Measurements from ENCODE around the gene RALGDS.
A peak's percentile ranks its signal among the peaks of the same experiment; 100 is the strongest.

Gene RALGDS

DNA sequence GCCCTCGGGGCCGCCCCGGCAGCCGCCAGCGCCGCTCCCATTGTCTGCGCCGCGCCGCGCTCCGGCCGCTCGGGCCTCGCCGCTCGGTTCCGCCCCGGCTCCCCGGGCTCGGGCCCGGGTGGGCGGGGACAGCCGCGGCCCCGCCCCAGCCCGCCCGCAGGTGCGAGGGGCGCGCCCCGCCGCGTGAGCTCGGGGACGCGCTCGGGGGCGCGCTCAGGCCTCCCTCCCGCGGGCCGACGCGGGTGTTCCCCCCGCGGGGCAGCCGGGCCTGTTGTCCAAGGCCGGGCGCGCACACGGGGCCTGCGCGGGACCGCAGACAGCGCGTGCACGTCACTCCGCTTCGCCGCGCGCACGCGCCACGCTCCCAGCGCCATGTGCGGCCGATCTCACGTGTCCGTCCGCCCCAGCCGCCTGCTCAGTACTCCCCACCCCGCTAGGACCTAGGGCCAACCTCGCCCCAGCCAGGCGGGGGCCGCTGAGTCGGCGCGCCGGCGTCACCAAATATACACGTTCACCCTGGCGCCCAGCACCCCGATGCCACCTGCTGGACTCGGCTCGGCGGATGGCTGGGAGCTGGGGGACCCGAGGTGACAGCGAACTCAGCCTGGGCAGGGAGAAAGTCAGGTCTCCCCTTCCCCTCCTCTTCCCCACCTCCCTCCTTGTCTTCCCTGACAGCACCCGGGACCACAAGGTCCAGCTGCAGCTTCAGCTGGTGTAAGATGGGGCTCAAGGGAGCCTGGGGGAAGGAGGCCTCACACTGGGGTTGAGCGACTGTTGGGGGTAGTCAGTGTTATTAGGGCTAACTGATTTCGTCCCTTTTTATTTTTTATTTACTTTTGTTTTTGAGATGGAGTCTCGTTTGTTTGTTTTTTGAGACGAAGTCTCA lies 28.3 kb upstream of the RALGDS start:
- peak; percentile 90 for DNase-seq

DNA sequence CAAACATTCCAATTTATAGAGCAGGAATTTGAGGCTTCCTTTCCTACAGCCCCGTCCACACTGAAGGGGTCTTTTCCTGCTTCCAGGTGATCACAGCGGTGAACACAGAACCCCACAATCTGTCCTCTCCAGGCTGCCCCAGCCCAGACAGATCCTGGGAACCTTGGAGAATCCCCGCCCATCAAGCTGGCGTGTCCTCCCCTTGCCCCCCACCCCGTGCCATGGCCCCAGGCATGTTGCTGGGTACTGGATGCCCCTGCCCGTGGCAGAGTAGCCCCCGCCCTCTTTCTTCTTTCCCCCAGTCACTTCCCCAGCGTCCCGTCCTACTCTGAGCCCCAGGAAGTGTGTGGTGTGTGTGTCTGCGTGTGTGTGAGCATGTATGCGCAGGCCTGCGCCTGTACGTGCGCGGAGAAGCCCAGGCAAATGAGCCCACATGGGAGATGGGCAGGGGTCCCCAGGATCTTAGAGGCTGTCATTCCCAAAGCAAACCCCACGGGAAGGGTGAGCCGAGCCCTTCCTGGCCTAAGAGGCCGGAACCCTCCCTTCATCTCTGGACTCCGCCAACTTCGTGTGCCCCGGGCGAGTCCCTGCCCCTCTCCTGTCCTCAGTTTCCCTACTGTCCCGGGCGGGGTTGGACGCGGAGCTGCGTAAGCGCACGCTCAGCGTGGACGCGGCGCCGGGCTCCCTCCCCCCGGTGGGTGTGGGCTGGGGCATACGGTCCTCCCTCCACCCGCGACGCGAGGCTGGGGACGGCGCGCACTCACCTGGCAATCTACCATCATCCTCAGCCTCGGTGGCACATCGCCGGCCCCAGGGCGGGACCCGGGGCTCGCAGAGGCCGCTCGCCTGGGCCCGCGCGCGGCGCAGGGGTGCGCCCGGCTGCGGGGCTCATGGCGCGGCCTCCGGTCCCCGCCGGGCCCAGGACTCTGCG lies 27.4 kb upstream of the RALGDS start:
- DNase-seq, result no peak

DNA sequence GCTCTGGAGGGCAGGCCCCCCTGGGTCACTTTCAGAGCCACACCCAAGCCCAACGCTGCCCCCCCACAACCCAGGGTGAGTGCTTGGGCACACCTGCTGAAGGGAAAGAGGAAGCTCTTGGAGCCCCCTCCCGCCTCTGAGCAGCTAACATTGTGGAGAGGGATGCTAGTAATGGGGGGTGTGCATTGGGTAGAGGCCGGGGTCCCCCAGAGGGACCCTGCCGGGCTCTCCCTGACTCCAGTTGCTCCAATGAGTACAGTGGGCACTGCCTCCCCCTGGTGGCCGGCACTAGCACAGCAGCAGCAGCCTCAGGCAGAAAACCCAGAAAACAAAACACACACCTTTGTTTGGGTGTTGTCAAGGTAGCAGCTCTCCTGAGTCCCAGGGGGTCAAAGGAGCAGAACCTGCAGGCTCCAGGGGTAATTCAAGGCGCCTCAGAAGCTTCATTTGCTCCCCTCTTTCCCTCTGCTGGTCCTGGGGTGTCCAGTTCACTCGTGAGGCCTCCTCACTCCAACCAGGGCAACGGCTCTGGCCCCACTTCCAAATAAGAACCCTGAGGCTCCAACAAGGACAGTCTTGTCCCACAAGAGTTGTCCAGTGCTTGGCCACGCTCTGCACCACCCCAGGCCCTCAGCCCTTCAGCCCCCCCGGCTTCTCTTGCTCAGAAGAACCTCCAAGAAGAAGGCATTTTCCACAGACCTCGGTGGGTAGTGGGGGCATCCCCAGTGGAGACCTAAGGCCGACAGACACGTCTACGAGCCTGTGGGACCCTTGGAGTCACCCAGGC lies 26.6 kb upstream of the RALGDS start:
- peak; percentile 69 for DNase-seq

- DNase-seq, result no peak
Observed at GRCh38 chr9:133146746-133147411, 25.8 kb upstream of the RALGDS start.

GRCh38 chr9:133144904-133145851 lies 24.1 kb upstream of the RALGDS start:
- no peak for DNase-seq

- DNase-seq, result peak; percentile 67
Observed at GRCh38 chr9:133144142-133144903, 23.3 kb upstream of the RALGDS start.

DNA sequence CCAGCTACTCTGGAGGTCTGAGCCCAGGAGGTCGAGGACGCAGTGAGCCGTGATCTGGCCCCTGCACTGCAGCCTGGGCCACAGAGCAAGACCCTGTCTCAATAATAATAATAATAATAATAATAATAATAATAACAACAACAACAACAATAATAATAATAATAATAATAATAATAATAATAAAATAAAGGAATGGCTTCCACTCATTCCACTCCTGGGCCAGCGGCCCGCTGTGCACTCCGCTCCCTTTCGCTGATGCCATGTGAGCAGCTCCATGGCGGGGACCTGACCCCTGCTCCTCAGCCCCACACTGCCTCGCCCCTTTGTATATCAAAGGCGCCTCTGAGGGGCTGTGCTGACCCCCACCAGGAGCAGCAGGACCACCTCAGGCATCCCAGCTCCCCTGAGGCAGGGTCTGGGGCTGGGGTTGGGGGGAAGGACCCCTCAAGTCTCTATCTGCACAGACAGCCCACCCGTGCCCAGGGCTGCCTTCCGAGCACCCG lies 22.6 kb upstream of the RALGDS start:
- DNase-seq, result no peak

DNA sequence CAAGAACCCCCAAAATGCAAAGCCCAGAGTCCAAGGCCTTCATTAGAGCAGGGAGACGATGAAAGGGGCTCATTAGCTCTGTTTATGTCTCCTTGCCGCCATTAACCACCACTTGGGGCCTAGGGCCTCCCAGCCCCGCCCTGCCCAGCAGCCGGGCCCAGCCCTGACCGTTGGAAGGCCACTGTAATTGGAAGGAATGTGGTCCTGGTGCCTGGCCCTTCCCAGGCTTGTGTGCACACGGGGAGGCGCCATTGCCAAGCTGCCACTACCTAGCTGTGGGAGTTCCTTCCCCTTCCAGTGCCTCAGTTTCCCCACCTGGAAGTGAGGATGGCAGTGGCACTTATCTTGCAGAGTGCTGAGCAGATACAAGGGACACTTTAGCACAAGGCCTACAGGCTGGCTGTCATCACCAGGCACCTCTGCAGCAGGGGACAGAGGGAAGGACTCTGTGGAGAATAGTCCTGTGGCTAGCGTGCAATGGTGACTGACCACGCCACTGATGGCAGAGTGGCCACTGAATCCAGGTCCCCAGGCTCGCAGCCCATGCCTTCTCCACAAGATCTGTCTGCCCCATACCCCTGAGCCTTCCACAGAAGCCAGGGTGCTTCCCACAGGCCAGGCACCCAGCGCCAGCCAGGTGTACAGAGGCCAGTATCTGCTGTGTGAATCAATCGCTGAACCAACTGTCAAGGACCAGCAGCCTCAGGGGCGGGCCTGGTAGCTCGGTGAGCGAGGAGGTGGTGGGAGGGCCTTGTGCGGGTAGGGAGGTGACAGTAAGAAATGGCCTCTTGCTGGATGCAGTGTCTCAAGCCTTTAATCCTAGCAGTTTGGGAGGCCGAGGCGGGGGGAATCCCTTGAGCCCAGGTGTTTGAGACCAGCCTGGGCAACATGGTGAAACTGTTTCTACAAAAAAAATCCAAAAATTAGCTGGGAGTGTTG lies 21.9 kb upstream of the RALGDS start:
- DNase-seq, result no peak

GRCh38 chr9:133141833-133142595 lies 21.0 kb upstream of the RALGDS start:
- DNase-seq, result peak; percentile 85

DNA sequence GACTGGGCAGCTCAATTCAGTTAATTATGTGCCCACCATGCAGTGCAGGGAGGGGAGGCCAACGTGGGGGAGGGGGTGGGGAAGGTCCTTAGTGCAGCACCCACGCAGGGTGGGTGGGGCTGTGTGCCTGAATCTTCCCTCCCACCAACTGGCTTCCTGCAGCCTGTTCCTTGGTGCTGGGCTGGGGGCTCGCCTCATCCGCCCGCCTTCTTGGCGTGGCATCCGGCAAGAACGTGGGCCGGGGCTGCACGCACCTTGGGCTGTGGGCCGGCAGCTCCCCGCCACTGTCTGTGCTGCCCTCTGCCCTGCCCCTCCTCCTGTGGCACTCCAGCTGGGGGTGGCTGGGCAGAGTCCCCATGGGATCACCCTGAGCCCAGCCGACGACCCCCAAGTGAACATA lies 19.6 kb upstream of the RALGDS start:
- DNase-seq, result no peak

GRCh38 chr9:133140174-133140505 lies 19.1 kb upstream of the RALGDS start:
- no peak for DNase-seq

DNA sequence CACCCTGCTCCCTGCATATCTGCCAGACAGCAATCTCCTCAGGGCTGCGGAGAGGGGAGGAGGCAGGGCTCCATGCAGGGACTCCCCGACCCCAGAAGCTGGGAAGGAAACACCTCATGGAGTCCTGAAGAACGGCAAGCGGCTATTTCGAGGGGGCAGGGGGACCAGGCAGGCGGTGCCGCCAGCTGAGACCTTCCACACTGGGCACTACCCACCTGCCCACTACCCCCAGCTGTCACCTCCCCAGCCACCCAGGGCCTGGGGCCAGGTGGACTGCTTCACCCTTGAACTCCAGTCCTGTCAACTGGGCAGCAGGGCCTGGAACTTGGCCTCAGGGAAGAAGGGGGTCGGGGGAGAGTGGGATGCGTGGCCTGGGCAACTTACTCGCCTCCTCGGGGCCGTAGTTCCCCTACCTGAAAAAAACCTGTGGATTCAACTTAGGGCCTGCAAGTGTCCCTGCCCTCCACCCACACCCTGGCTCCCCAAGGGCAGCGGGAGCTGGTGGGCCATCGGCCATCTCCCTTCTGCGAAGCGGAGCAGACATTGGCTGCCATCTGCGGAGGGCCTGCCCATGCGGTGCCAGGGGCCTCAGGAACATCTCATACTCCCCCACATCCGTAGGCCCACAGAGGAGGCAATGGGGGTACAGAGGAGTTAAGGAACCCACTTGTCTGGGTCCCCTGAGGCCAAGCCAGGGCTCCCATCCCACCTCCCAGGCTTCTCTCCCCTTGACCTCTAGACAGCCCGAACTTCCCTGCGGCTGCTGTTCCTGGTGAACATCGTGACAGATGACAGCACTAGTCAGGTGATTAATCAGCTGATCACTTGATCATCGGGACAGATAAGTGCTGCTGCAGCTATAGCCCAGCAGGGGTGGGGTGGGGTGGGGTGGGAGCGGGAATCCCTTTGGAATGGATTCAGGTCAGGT lies 18.5 kb upstream of the RALGDS start:
- no peak for DNase-seq

GRCh38 chr9:133137451-133138231 lies 16.6 kb upstream of the RALGDS start:
- DNase-seq, result no peak

DNA sequence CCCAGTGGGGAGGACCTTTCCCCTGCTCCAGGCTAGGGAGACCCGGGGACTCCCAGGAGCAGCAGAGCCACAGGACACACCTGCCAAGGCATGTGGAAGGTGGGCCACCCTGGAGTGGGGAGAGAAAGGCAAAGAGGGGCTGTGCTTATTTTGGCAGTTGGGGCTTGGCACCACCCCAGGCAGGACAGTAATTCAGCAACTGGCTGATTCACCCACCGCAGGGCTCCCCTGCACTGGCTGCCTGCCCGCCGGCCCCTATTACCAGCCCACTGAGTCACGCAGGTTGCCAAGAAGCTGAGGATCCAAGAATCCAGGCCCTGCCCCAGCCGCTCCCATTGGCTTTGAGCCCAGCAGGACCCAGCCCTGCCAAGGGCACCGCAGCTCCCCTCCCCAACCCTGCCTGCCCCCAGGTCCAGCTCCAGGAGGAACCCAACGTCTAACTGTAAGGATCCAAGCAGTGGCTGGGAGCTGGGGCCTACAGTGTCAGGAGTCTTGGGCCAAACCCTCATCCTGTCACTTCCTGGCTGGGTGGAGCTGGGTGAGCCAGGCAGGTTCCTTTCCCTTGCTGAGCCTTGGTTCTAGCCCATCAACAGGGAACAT lies 14.2 kb upstream of the RALGDS start:
- peak; percentile 94 for DNase-seq

GRCh38 chr9:133134388-133135145 lies 13.5 kb upstream of the RALGDS start:
- DNase-seq, result no peak

Data from COR-L47 (cell line).